Cardiac septum (tissue), 1 donor: Measurements from ENCODE around the gene PLAA. TPM values are rescaled to one million over a fixed set of nuclear protein-coding genes. Genes with fewer than 3 reads are reported as not detected.
"Not testable (repeated sequence)": the region's sequence is repeated elsewhere in the genome, so short reads cannot be mapped to it uniquely, and the experiment has no call there.

Experiments
- DNase-seq: peaks from one replicate; pipeline ENCODE4 v3.0.0-alpha.2; 2020; ENCODE audit warnings: low spot score
- intact Hi-C: fragments of 100-400 bp; cut with DNase I; formaldehyde crosslinking; loops from one replicate; pipeline ENCODE4 v1.14.0; 2022
- total RNA-seq: library from RNA; stranded (reverse); fragmentation: NEBNext Ultra II Directional; extraction: Animal tissue kit (Norgen Biotek cat#: 25700); gene quantifications from one replicate; pipeline ENCODE4 v1.2.1, GENCODE V29; 2021
- donor health status: DM: no; HTN: no; CAD: no.

Gene PLAA
- total RNA-seq, 1 donor from 2014 or later = 31.5 TPM

- no peak for DNase-seq
- intact Hi-C loops = no loop called here
Measured at GRCh38 chr9:26939955-26940711, 6.9 kb downstream of the PLAA start.

GRCh38 chr9:26937816-26938371 is 9.1 kb downstream of the PLAA start:
- no peak for DNase-seq
- intact Hi-C loops = no loop called here

DNA sequence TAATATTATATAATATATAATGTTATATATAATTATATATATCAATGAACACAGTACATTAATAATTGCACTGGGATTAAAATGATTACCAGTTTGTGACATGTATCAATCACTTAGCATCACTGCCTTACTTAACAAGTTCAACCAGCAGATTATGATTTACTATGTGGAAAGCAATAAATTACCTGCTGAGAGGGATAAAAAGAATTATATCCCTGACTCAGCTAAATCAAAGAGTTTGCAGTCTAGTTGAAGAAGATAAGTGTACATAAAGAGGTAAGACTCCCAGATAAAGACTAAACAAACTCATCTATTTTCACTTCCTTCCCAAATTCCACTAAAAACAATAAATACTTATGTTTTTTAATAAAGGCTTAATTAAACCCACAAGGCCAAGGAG is 11.2 kb downstream of the PLAA start:
- DNase-seq = no peak
- intact Hi-C loops = no loop called here

GRCh38 chr9:26928902-26929495 is 18.0 kb downstream of the PLAA start:
- intact Hi-C loops = no loop called here
- DNase-seq = no peak

DNA sequence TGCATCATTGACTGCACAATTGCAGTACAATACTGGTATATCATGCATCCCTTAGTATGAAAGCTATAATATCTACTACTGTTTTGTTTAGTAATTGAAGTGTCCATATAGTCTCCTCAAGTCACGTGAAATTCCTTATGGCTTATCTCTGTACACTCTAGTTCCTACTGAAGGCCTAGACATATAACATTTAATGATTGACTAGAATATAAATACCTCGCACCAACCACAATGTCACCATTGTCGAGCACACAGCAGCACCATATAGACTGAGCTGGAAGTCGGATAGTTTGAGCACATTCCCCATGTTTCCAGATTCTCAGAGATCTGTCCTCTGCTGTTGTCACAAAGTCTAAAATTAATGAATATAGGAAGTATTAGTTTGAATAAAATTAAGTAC is 21.4 kb downstream of the PLAA start:
- intact Hi-C loops = no loop called here
- no peak for DNase-seq

DNA sequence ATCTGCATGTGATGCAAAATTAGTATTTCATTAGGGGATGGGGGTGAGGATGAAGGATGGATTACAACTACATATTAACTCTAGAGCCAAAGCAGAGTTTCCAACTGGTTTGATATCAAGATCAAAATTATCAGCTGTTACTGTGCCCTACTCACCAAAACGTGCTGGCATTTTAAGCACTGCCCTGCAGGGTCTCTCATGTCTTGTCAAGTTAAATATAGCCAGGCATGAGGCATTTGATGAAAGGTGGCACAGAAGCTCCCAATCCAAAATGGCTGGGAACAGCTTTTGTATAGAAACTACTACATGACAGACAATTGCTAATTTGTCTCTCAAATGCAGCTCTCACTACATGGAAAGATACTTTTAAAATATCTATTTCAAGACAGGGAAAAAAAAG is 27.3 kb downstream of the PLAA start:
- intact Hi-C loops = no loop called here
- DNase-seq = no peak

- intact Hi-C loops = no loop called here
Measured at GRCh38 chr9:26913138-26913668, 33.8 kb downstream of the PLAA start.

GRCh38 chr9:26904671-26905070 is 42.4 kb downstream of the PLAA start:
- no peak for DNase-seq
- intact Hi-C loops = no loop called here

More at GRCh38 chr9:26913138-26913668, 33.8 kb downstream of the PLAA start:
- DNase-seq = no peak

DNA sequence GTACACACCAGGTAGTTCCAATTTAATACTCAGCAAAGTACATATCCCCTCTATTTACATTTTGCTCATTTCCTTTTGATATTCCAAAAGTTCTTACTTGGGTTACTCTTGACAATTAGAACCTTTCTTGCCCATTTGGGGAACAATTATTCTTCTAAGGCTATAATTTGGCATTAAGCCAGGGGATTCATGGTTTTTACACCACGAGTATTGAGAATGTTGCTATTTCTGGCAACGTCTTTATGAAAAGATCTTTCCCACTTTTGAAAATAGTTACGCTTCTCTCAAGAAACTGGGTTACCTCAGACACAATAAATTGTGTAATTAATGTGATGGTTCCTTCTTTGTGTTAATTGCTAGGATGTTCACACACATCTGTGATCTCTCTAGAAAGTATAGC is 43.0 kb downstream of the PLAA start:
- DNase-seq = no peak
- intact Hi-C loops = no loop called here

DNA sequence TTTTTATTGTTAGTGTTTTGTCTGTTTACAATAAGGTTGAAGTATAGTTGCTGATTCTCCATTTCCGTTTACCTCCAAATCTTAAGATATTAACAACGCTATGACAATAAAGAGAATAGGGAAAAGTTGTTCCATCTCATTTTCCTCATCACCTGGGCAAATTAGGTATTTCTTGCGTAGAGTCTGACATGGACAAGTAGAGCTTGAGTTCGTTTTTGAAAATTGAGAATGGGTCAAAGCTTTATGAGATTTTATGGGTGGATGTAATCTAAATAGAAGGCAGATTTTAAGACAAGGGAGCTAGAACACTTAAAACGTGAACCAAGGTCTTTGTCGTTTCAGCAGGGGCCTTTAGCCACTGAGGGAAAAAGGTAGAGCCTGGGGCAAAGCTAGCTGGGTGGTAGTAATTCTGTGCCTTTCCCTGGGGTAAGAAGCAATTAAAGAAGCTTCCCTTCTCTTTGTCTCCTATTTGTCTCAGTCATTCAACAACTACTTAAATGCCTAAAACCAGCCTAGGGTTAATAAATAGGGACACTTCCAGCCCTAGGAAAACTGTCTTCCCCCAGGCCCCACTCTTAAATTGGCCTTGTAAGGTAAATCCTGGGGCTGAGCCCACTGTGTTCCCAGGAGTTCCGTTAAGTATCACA is 53.9 kb downstream of the PLAA start:
- intact Hi-C loops = loop anchor here (2.0 kb wide), 1 partner anchor 54 kb away; the partner anchor contains the start of gene PLAA
- DNase-seq = no peak

- intact Hi-C loops = loop anchor here (2.0 kb wide), 1 partner anchor 54 kb away; the partner anchor contains the start of gene PLAA
- peak; percentile 96 for DNase-seq
Measured at GRCh38 chr9:26892251-26893029, 54.6 kb downstream of the PLAA start, which contains the start of gene CAAP1. Gene CAAP1, minus strand, starts transcription at chr9:26892802. Its CDS starts 87 bp downstream, at chr9:26892715.

DNA sequence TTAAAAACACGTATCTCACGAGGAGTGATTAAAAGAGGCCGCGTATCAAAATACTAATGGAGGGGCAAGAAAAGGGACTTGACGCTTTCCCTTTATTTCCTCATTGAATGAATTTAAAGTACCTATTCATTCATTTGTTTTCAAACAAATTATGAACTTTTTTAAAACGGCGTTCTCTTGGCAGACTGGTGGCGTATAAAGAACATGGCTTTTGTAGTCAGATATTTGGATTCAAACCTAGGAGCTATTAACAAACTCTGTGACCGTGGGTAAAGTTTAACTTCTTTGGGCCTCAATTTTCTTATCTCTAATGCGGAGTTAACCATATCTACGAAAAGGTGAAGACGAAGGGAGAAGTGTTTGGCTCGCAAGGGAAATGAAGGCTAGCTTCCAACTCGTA is 55.3 kb downstream of the PLAA start:
- no peak for DNase-seq
- intact Hi-C loops = loop anchor here (2.0 kb wide), 1 partner anchor 55 kb away; the partner anchor contains the start of gene PLAA

- intact Hi-C loops = no loop called here
- DNase-seq = no peak
Measured at GRCh38 chr9:26888271-26888670, 58.8 kb downstream of the PLAA start.

DNA sequence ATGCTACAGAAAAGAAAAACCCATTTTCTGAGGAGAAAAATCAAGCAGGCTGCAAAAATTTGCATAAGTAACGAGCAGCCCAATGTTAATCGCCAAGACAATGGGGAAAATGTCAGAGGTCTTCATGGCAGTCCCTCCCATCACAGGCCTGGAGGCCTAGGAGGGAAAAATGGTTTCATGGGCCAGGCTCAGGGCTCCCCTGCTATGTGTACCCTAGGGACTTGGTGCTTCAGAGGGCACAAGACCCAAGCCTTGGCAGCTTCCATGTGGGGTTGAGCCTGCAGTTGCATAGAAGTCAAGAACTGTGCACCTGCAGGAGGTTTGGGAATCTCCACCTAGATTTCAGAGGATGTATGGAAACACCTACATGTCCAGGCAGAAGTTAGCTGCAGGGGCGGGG is 64.9 kb downstream of the PLAA start:
- no peak for DNase-seq
- intact Hi-C loops = no loop called here

GRCh38 chr9:26880262-26880661 is 66.8 kb downstream of the PLAA start:
- no peak for DNase-seq
- intact Hi-C loops = no loop called here

DNA sequence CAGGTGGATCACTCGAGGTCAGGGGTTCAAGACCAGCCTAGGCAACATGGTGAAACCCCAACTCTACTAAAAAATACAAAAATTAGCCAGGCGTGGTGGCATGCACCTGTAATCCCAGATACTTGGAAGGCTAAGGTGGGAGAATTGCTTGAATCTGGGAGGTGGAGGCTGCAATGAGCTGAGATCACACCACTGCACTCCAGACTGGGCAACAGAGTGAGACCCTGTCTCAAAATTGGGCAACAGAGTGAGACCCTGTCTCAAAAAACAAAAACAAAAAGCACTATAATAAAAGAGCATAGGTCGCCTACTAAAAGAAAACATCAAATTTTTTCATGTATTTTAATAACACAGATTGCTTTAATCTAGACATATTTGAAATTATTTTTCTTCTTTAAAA is 71.9 kb downstream of the PLAA start:
- intact Hi-C loops, DNase-seq: not testable (repeated sequence)

DNA sequence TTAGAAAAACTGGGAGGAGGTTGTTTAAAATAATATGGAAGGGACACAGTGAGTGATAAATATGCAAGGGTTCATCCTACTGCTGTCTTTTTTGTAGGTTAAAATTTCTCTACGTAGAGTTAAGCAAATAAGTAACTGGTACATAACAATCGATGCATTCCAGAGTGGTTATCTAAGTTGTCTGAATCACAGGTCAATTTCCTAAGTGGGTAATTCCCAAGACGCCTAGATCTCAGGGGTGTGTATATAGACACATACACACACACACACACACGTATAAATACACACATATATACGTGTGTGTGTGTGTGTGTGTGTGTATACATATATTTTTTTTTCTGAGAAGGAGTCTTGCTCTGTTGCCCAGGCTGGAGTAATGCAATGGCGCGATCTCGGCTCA is 76.8 kb downstream of the PLAA start:
- DNase-seq = no peak
- intact Hi-C loops = no loop called here

DNA sequence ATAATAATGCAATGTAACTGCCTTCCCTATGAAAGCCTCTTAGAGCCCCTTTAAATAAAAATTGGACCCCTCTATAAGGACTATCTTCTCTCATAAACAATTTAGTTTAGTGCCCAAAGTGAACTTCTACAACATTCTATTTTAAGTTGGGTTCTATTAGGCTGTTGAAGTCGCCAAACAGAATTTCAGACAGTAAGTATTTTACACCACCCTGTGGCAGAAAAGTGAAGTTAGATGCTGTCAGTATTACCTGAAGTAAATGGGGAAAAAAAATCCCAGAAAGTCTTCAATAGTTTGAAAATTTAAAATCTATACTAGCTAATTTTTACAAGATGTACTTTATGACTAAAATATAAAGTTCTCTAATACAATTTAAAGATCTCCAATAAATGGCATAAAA is 84.0 kb downstream of the PLAA start:
- DNase-seq = no peak
- intact Hi-C loops = no loop called here

DNA sequence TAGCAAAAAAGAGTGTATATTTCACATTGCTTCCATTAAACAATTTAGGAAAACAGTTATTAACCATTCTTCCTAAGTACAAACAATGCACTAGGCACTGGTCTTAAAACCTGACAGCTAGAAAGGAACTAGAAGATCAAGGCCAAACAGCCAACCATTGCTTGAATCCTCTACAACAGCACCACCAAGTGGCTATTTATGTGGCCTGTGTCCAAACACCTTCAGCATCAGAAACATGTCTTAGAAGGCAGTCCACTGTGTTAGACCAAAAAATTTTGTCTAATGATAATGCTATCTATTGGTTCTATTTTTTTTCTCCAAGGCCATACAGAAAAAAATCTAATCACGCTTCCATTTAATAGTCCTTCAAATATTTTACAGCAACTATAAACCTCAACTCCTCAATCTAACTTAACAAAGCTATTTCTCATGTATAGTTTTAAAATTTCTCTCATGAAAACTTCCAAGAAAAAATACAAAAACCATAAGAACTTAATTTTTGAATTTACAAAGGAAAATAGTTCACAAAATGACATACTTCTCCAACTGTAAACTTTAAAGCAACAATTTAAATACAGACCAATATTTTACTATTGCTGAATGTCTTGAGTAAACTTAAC is 90.5 kb downstream of the PLAA start:
- DNase-seq = no peak
- intact Hi-C loops = loop anchor here (10.0 kb wide), 1 partner anchor 92 kb away; no protein-coding TSS in a partner anchor
